ENCODE results near the gene AHNAK2. TPM values are rescaled to one million over a fixed set of nuclear protein-coding genes. Genes with fewer than 3 reads are reported as not detected.
A peak's percentile ranks its signal among the peaks of the same experiment; 100 is the strongest.

The AHNAK2 gene
- total and polyA plus RNA-seq, 8 donors = 0.75 to 2.4 (median 1.4) TPM

GRCh38 chr14:105025429-105025828 is 47.3 kb upstream of the AHNAK2 start:
- Histone ChIP-seq H3K4me3 (no peak overlapping the region), H3K4me1 (peaks cover 0 to 7% (median 0%) of the 10 kb centered on the region in 3 donors), H3K27ac (no peak overlapping the region), H3K27me3 (no peaks in the 10 kb centered on the region), H3K36me3 (no peaks in the 10 kb centered on the region), H3K9me3 (no peaks in the 10 kb centered on the region)
- ATAC-seq = no peak
- no peak for FAIRE-seq
- intact Hi-C loops (cut with DNase I) = no loop called here
- 92 to 96% methylated on average over 6 of the region's 6 CpGs for WGBS, 2 donors
- DNase-seq = no peak
- TF ChIP-seq, protein P1, sequence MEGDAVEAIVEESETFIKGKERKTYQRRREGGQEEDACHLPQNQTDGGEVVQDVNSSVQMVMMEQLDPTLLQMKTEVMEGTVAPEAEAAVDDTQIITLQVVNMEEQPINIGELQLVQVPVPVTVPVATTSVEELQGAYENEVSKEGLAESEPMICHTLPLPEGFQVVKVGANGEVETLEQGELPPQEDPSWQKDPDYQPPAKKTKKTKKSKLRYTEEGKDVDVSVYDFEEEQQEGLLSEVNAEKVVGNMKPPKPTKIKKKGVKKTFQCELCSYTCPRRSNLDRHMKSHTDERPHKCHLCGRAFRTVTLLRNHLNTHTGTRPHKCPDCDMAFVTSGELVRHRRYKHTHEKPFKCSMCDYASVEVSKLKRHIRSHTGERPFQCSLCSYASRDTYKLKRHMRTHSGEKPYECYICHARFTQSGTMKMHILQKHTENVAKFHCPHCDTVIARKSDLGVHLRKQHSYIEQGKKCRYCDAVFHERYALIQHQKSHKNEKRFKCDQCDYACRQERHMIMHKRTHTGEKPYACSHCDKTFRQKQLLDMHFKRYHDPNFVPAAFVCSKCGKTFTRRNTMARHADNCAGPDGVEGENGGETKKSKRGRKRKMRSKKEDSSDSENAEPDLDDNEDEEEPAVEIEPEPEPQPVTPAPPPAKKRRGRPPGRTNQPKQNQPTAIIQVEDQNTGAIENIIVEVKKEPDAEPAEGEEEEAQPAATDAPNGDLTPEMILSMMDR (IDR thresholded peaks at IDR 0.05) = no peak

DNA sequence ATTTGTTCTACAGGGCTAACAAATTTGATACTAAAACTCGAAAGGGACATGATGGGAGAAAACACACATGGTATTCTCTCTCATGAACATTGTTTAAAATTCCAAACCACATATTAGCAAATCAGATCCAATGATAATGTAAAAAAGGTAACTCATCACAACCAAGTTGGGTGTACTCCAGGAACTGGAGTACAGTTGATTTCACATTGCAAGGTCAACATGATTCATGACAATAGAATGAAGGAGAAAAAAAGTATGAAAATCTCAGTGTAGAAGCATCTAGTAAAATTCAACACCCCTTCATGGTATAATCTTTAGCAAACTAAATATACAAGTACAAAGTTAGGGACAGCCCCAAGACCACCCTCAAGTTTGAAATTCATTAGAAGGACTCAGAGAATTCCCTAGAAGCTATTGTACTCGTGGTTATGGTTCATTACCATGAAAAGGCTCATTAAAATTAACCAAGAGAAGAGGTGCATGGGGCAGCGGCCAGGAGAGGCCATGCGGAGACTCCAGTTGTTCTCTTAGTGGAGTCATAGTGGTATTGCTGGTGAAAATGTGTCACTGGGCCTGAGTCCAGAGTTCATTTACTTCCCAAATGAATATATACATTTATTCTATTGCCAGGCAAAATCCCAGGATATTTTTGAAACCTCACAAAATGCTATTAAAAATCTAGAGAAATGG is 45.8 kb upstream of the AHNAK2 start:
- intact Hi-C loops (cut with DNase I) = no loop called here
- Histone ChIP-seq H3K9me3 (no peaks in the 10 kb centered on the region), H3K36me3 (no peaks in the 10 kb centered on the region), H3K4me3 (no peak overlapping the region), H3K4me1 (peaks cover 0 to 14% (median 7%) of the 10 kb centered on the region in 3 donors), H3K27ac (no peak overlapping the region), H3K27me3 (no peaks in the 10 kb centered on the region)
- DNase-seq (no peak), ATAC-seq (no peak), FAIRE-seq (no peak)
- WGBS, 2 donors = 63% methylated on average over 4 of the region's 4 CpGs
- TF ChIP-seq, protein P1 (IDR thresholded peaks at IDR 0.05) = no peak

DNA sequence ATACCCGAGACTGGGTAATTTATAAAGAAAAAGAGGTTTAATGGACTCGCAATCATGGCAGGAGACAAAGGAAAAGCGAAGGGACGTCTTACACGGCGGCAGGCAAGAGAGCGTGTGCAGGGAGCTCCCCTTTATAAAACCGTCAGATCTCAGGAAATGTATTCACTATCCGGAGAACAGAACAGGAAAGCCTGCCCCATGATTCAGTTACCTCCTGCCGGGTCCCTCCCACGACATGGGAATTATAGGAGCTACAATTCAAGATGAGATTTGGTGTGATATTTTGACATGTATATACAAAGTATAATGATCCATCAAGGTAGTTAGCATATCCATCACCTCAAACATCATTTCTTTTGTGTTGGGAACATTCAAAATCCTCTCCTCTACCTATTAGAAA is 45.0 kb upstream of the AHNAK2 start:
- ATAC-seq (no peak), FAIRE-seq (no peak), DNase-seq (no peak)
- 83 to 87% methylated on average over 11 of the region's 11 CpGs for WGBS, 2 donors
- H3K36me3 ChIP-seq = no peaks in the 10 kb centered on the region
- TF ChIP-seq, protein P1 (IDR thresholded peaks at IDR 0.05) = no peak
- intact Hi-C loops (cut with DNase I) = no loop called here
- H3K27me3 ChIP-seq = no peaks in the 10 kb centered on the region
- no peaks in the 10 kb centered on the region for H3K9me3 ChIP-seq
- no peak overlapping the region for H3K4me3 ChIP-seq
- H3K4me1 ChIP-seq = peaks cover 0 to 14% (median 7%) of the 10 kb centered on the region in 3 donors
- no peak overlapping the region for H3K27ac ChIP-seq

DNA sequence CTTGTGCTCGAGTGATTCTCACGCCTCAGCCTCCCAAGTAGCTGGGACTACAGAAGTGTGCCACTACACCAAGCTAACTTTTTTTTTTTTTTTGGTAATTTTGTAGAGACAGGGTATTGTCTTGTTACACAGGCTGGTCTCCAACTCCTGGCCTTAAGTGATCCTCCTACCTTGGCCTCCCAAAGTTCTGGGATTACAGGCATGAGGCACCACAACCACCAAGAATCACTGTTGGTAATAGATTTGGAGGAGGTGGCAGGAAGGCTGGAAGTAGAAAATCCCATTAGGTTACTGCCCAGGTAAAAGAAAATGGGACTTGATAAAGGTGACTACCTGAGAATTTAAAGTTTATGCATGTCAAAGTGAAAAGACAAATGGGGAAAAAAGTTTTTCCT is 44.1 kb upstream of the AHNAK2 start:
- Histone ChIP-seq H3K27me3 (no peaks in the 10 kb centered on the region), H3K36me3 (no peaks in the 10 kb centered on the region), H3K27ac (no peak overlapping the region), H3K4me1 (peaks cover 0 to 14% (median 7%) of the 10 kb centered on the region in 3 donors), H3K9me3 (no peaks in the 10 kb centered on the region), H3K4me3 (peak overlapping the region in 3 of 4 donors; percentile 43 to 79 (median 47))
- intact Hi-C loops (cut with DNase I) = no loop called here
- DNase-seq (no peak), ATAC-seq (no peak), FAIRE-seq (no peak)
- 44 to 50% methylated on average over 2 of the region's 2 CpGs for WGBS, 2 donors
- TF ChIP-seq, protein P1 (IDR thresholded peaks at IDR 0.05) = no peak

DNA sequence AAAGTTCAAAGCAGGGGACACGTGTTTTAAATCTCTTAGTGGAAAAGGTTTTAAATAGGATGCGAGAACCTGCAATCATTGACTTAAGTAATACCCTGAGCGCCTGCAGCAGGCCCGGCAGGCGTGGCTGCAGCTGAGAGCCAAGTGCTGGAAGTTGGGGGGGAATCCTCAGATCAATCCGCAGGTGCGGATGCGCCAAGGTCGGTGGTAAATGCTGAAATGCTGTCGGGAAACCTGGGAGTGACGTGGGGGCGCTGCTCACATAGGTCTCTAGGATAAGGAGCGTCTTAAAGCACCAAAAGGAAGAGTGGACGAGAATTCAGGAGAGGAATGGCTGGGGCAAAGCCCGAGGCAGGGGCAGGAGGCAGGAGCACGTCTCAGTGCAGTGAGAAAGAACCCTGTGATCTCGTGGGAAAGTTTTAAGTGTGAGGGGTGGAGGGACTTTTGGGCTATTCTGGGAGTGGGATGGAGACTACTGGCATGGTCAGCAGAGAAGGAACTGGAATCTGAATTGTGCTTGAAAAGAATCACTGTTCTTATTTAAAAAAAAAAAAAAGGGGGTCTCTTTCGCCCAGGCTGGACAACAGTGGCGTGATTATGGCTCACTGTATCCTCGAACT is 43.6 kb upstream of the AHNAK2 start:
- H3K27ac ChIP-seq = peak overlapping the region; percentile 23 to 72 (median 68)
- H3K4me1 ChIP-seq = peaks cover 0 to 14% (median 7%) of the 10 kb centered on the region in 3 donors
- TF ChIP-seq, protein P1 (IDR thresholded peaks at IDR 0.05) = no peak
- H3K36me3 ChIP-seq = no peaks in the 10 kb centered on the region
- WGBS, 2 donors = 8% methylated on average over 20 of the region's 20 CpGs
- no peaks in the 10 kb centered on the region for H3K9me3 ChIP-seq
- H3K27me3 ChIP-seq = no peaks in the 10 kb centered on the region
- DNase-seq = peak in 5 of 6 donors; percentile 23 to 60 (median 56)
- ATAC-seq = peak in 3 of 4 donors; percentile 1 to 10 (median 7)
- intact Hi-C loops (cut with DNase I) = no loop called here
- peak overlapping the region; percentile 43 to 79 (median 46) for H3K4me3 ChIP-seq
- FAIRE-seq = no peak

Measured in pancreas (tissue), 10 donors.